ENCODE measurements around the gene APOL1.

GRCh38 chr22:36292823-36293530 lies 40.0 kb downstream of the APOL1 start:
- TF ChIP-seq CTCF (IDR thresholded peaks at IDR 0.05; ENCODE audit: low read length) (no peak), EZH2 (optimal IDR thresholded peaks at IDR 0.05; ENCODE audit: low read depth, low read length) (no peak)

Data from MM.1S (cell line).